NCI-H82 treated with DMSO at 0.1 percent for 48 hours (cell line): Measurements from ENCODE around the gene NUDC.
"Not testable (repeated sequence)": the region's sequence is repeated elsewhere in the genome, so short reads cannot be mapped to it uniquely, and the experiment has no call there.

Experiments used
- DNase-seq: peaks from one replicate; lab custom pipeline; 2025; ENCODE audit not compliant: unreplicated experiment; lab: John Stamatoyannopoulos, UW

The NUDC gene

DNA sequence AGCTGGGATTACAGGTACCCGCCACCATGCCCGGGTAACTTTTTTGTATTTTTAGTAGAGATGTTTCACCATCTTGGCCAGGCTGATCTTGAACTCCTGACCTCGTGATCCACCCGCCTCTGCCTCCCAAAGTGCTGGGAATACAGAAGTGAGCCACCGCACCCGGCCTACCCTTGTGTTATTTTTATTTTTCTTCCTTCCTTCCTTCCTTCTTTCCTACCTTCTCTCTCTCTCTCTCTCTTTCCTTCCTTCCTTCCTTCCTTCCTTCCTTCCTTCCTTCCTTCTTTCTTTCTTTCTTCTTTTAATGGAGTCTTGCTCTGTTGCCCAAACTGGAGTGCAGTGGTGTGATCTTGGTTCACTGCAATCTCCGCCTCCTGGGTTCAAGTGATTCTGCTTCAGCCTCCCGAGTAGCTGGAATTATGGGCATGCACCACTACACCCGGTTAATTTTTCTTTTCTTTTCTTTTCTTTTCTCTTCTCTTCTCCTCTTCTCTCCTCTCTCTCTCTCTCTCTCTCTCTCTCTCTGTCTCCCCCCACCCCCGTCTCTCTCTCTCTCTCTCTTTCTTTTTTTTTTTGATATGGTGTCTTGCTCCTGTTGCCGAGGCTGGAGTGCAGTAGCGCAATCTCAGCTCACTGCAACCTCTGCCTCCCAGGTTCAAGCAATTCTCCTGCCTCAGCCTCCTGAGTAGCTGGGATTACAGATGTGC is 68.0 kb downstream of the NUDC start:
- not testable (repeated sequence) for DNase-seq

DNA sequence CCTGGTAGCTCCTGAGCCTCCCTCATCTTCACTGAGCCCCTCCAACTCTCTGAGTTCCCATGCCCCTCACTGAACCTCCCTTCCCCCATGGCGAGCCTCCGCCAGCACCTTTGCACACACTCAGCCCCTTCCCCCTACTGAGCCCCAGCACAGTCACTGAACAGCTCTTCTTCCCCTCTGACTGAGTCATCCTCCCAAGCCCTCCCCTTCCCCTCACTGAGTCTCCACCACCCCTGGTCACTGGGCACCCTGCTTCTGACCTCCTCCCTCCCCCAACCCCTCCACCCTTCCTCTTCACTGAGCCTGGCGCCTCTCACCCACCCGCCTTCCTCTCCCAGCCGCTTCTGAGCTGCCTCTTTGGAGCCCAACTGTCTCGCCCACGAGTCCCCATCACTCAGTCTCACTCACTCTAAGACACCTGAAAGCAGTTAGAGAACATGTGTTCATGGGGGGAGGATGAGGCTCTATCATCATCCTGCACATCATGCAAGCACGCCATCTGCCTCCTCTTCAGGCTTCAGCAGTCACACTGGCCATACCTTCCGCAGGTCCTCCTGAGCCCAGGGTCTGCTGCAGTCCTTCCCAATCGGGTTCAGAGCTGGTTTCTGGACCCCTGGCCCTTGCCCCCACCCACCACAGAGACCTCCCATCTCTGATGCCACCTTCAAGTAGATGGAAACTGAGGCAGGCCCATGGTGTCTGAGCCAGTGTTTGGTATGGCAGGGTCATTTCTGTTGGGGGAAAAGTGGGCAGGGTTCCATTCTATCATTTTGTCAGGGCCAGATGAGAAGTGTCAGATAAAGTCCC is 70.0 kb downstream of the NUDC start:
- peak; percentile 75 for DNase-seq

DNA sequence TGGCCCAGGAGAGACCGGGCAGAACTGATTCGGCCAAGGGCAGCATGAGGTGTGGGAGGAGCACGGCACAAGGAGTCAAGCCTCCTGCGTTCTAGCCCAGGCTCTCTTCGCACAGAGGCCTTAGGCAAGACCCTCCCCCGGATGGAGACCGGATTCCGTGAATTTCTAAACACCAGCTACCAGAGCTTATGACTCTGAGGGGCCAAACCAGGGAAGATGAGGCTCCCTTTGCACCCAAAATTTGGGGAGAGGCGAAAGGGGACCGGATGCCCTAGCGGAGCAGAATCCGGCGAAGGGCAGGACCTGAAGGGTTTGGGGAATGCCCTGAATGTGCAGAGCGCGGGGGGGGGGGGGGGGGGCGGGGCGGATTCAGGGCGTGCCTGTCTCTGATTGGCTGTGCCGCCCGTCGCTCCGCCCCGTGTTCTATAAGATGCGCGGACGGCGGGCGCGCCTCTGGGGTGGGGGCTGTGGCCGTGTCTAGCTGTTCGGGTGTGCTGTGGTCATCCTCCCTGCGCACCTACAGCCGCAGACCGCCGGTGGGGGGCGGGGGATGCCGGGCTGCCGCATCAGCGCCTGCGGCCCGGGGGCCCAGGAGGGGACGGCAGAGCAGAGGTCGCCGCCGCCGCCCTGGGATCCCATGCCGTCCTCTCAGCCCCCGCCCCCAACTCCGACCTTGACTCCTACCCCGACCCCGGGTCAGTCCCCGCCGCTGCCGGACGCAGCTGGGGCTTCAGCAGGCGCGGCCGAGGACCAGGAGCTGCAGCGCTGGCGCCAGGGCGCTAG is 71.9 kb downstream of the NUDC start, which contains the start of gene TRNP1:
Gene TRNP1 (plus strand): TSS at position 456 of the 783 bp plus-strand sequence. CDS start 95 bp downstream, at position 551.
- peak; percentile 66 for DNase-seq

DNA sequence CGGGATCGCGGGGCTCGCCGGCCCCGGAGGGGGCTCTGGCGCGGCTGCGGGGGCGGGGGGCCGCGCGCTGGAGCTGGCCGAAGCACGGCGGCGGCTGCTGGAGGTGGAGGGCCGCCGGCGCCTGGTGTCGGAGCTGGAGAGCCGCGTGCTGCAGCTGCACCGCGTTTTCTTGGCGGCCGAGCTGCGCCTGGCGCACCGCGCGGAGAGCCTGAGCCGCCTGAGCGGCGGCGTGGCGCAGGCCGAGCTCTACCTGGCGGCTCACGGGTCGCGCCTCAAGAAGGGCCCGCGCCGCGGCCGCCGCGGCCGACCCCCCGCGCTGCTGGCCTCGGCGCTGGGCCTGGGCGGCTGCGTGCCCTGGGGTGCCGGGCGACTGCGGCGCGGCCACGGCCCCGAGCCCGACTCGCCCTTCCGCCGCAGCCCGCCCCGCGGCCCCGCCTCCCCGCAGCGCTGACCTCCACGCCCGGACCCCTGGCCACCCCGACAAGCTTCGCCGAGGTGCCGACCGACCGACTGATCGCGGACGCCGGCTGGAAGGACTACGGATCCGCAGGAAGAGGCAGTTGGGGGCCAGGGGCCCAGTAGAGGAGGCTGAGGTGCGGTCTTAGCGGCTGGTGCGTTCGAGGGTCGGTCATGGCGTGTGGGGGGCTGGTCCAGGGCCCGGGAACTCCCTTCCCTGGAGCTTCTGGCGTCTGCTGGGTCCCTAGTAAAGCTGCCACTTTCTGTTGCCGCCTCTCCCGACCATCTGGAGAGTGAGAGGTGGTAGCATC is 72.7 kb downstream of the NUDC start:
- DNase-seq, result no peak

DNA sequence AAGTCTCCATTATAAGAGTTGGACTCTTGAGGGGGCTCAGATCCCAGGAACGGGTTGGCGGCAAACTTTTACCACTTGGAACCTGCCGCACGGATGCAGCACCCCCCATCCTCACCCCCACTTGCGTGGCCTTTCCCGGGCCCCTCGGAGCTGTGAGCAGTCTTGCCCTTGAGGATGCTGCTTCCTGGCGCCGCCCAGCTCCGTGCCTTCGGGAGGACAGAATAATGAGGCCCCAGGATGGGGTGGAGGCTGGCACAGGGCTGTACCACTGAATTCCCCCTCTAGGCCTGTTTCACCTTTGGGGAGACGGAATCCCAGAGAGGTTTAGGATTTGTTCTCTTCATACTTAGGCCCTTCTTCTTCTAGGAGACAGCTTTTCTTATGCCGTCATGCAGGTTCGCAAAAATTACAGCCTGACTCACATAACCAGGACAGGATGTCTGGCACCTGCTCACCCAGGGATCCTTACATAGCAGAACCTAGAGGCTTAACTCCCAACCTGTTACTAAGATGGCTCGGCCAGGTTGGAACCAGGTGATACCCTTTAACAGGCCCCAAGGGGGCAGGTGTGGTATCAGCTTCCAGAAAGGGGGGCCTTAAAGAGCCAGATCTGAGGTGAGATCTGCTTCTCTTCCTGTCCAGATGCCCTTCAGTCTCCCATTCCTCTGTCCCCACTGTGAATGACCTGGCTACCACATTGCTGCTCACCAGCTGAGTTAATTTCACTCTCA is 73.4 kb downstream of the NUDC start:
- no peak for DNase-seq

DNA sequence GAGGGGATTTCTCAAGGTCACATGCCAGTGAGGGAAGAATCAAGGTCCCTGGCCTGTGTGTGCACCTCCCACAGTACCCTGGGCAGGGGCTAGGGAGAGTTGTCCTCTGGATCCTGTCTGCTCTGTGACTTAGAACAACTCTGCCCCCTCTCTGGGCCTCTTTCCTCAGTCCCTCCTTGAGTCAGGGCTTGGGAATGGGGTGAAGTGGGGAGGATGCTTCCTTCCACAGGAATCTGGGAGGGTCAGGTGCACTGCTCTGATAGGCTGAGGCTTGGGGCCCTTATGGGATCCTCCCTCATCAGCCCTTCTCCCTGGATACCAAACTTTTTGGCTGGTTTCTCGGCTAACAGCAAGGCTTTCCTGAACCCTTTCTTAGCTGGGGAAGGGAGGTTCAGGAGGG is 74.5 kb downstream of the NUDC start:
- no peak for DNase-seq
